Head of caudate nucleus (tissue), 42 donors: ENCODE results near the gene TRAPPC11.
A peak's percentile ranks its signal among the peaks of the same experiment; 100 is the strongest.
"Not testable (repeated sequence)": the region's sequence is repeated elsewhere in the genome, so short reads cannot be mapped to it uniquely, and the experiment has no call there.

Experiments used
- DNase-seq, 42 donors: peaks; one replicate each; pipeline versions ENCODE4 v3.0.0 to v3.0.0-alpha.2; 2020 to 2021; ENCODE audit warnings: mixed read lengths in 7 of 42
- intact Hi-C: fragments of 100-400 bp; cut with DNase I; formaldehyde crosslinking; loops from one replicate; pipeline ENCODE4 v1.15.0; 2022

The TRAPPC11 gene

DNA sequence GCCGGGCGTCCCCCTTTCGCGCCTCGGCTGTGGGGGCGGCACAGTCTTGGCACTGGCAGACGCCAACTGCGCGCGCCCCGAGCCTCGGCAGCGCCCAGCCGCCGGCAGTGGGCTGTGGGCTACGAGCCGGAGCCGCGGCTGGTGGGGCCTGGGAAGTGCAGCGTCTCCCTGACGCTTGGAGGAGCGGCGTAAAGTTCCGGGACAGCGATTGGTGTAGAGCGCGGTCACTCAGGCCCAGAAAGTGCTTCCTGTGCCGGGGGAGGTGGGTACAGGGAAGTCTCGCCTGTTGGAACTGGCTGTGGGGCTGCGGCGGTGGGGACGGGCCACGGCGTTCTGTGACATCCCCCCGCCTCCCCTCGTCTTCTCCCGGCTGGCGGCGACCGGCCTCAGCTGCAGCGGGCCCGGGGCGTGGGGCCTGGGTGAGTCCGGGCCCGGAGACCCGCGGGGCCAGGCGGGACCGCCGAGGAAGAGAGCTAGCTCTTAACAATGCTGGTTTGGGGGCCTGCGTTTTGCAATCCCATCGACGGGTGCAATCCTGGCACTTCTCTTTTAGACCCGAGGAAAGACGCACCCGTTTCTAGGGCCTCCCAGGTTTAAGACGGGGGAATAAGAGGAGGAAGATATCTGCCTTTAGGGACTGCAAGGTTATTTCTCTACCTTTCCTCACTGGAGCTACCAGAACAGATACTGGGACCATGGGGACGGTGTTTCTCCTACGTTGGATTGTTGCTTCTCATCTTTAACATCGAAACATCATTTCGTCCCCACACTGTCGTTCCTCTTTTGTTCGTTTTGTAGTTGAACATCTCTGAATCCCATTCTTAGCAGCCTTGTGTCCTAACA is at the start of gene TRAPPC11, which contains the start of gene RWDD4:
Gene TRAPPC11 (plus strand): TSS at position 265 of the 843 bp plus-strand sequence. CDS start 4,575 bp downstream, outside the sequence.
Gene RWDD4 (minus strand): TSS at position 157 of the 843 bp plus-strand sequence. CDS start 233 bp downstream, outside the sequence.
- intact Hi-C loops: loop anchor here (5.0 kb wide), 1 partner anchor 157 kb away; no protein-coding TSS in a partner anchor
- DNase-seq: peak; percentile 95 to 99 (median 98)

DNA sequence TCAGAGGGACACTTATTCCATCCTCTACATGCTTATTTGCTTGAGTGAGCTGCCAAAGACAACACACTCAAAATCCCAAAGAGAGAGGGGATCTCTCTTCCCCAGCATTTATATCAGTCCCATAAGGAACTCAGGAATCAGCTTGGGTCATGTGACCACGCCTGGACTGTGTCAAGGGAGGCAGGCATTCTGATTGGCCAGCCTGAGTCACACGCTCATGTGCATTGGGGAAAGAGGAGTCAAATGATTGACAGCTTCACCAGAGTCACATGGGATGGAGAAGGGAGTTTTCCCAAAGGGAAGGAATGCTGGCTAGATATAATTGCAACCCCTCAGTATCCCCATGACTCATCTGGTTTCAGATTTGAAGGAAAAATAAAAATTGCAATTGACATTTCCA is 49.1 kb upstream of the TRAPPC11 start:
- no peak for DNase-seq
- intact Hi-C loops: no loop called here

- intact Hi-C loops: no loop called here
- no peak for DNase-seq
These were observed 48.5 kb upstream of the TRAPPC11 start for GRCh38 chr4:183610613-183611012.

- intact Hi-C loops: no loop called here
- DNase-seq: no peak
These were observed 47.8 kb upstream of the TRAPPC11 start for GRCh38 chr4:183611210-183611830.

DNA sequence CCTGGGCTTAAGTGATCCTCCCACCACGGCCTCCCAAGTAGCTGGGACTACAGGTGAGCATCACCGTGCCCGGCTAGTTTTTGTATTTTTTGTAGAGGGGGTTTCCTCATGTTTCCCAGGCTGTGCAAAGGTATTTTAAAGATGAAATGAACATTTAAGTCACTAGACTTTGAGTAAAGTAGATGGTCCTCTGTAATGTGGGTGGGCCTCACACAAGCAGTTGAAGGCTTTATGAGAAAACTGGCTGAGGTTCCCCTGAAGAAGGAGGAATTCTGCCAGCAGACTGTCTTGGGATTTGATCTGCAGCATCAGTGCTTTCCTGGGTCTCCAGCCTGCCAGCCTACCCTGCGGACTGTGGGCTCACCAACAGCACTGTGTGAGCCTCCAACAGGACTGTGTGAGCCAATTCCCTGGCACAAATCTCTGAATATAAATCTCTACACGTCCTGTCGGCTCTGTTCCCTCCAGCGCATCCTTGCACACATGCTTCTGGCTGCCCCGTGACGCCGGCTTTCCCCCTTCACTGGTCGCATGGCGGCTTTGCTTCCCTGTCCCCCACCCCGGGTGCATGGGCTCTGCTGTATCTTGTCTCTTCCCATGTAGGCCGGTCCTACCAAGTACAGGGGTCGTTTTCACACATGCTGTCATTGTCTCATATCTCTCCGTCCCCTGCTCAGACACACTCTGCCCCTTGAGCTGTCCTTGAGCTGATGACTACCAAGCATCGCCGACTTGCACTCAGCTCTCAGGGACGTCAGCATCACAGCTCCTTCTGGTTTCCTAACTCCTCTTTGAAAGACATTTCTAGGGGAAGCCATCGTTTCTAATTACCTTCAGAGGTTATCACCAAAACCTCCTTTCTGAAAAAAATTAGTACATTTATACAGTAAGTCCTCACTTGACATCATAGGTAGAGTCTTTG is 46.5 kb upstream of the TRAPPC11 start:
- no peak for DNase-seq
- intact Hi-C loops: no loop called here

- intact Hi-C loops: no loop called here
- no peak for DNase-seq
These were observed 42.0 kb upstream of the TRAPPC11 start for GRCh38 chr4:183617075-183617474.

GRCh38 chr4:183618681-183619080 is 40.4 kb upstream of the TRAPPC11 start:
- intact Hi-C loops: no loop called here
- DNase-seq: no peak

- DNase-seq: no peak
- intact Hi-C loops: no loop called here
These were observed 38.7 kb upstream of the TRAPPC11 start for GRCh38 chr4:183620421-183620820.

GRCh38 chr4:183621875-183622274 is 37.2 kb upstream of the TRAPPC11 start:
- intact Hi-C loops: no loop called here
- DNase-seq: no peak

- no peak for DNase-seq
- intact Hi-C loops: no loop called here
These were observed 34.5 kb upstream of the TRAPPC11 start for GRCh38 chr4:183624548-183624947.

- intact Hi-C loops: no loop called here
- no peak for DNase-seq
These were observed 32.9 kb upstream of the TRAPPC11 start for GRCh38 chr4:183626168-183626567.

DNA sequence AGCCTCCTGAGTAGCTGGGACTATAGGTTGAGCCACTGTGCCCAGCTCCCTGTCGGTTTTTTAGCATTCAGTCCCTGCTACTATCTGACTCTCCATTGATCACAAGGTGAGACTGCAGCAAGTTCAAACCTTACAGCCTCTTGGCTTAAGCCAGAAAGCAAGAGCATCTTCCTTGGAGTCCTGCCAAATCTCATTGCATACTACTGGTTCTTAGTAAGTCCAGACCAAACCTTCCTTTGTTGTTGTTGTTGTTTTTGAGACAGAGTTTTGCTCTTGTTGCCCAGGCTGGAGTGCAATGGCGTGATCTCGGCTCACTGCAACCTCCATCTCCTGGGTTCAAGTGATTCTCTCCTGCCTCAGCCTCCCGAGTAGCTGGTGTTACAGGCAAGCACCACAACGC is 31.8 kb upstream of the TRAPPC11 start:
- DNase-seq, intact Hi-C loops: not testable (repeated sequence)

DNA sequence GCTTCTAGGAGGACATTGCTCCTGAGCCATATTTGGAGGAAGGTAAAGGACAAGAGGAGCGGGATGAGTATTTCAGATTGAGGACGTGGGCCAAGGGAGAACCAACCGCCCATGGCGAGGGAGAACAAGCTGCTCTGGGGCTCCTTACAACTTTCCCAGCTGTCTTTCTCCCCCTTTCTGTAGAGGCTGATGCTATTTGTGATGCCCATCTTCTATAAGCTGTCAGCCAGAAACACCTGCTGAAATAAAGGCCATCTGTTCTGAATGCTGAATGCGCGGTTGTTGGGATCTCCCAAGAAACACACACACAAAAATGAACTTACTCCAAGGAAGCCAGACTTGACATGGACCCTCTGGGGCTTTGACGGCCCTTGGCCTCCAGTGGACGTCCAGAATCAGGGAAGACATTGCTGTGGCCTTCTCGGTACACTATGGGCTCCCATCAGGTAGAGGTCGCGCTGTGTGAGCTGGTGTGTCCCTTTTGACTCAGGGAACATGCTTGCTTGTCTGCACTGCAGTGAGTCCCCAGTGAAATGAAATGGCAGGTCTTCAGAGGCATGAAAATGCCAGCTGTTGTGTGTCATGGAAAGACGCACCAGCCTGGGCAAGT is 31.0 kb upstream of the TRAPPC11 start:
- intact Hi-C loops: no loop called here

GRCh38 chr4:183631577-183632198 is 27.4 kb upstream of the TRAPPC11 start:
- intact Hi-C loops: no loop called here
- DNase-seq: peak in 2 of 42 donors; percentile 9 to 36

More for the DNA sequence above, 31.0 kb upstream of the TRAPPC11 start:
- DNase-seq: peak in 1 of 42 donors; percentile 7

DNA sequence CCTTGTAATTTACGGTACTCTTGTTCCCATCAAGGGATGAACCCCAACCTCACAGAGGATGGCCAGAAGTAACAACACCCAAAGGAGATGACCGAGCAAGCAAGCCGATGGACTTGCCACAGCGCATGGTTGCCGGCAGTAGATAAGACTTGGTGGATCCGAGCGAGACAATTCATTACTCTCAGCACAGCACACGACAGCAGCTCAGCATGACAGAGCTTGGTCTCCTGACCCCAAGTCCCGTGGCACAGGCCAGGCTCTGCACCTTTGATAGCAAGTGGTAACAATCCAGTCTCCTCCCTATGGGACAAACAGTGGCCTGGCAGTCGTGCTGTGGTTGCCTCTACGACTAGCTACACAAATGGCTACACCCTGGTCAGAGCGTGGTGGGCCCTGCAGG is 26.4 kb upstream of the TRAPPC11 start:
- intact Hi-C loops: no loop called here
- DNase-seq: peak in 1 of 42 donors; percentile 27

GRCh38 chr4:183633476-183634400 is 25.4 kb upstream of the TRAPPC11 start:
- peak in 1 of 42 donors; percentile 31 for DNase-seq
- intact Hi-C loops: no loop called here

- DNase-seq: peak in 1 of 42 donors; percentile 30
- intact Hi-C loops: no loop called here
These were observed 23.8 kb upstream of the TRAPPC11 start for GRCh38 chr4:183635321-183635720.
